Stimulated activated CD4-positive, alpha-beta T cell treated with anti-CD3 and anti-CD28 coated beads, Interleukin-4, amount 100 ng/mL, for 1 hour (primary cell): ENCODE results near the gene OR8B8.
"Not testable (repeated sequence)": the region's sequence is repeated elsewhere in the genome, so short reads cannot be mapped to it uniquely, and the experiment has no call there.

Source experiments
- DNase-seq: peaks from one replicate; pipeline ENCODE4 v3.0.0-alpha.2; 2020

The OR8B8 gene

GRCh38 chr11:124445646-124446150 is at the start of gene OR8B8:
Gene OR8B8, minus strand, starts transcription at chr11:124445696. Its CDS starts 4,611 bp downstream, at chr11:124441085.
- DNase-seq, result no peak

- no peak for DNase-seq
These were observed 47.6 kb upstream of the OR8B8 start for GRCh38 chr11:124493016-124493655.

GRCh38 chr11:124483422-124483821 is 37.9 kb upstream of the OR8B8 start:
- DNase-seq, result no peak

- DNase-seq, result no peak
These were observed 37.1 kb upstream of the OR8B8 start for GRCh38 chr11:124482362-124483147.

GRCh38 chr11:124481365-124482323 is 36.1 kb upstream of the OR8B8 start:
- DNase-seq, result no peak

GRCh38 chr11:124479561-124479960 is 34.1 kb upstream of the OR8B8 start:
- DNase-seq, result no peak

GRCh38 chr11:124475265-124475664 is 29.8 kb upstream of the OR8B8 start:
- no peak for DNase-seq

GRCh38 chr11:124474779-124475178 is 29.3 kb upstream of the OR8B8 start:
- DNase-seq, result no peak

GRCh38 chr11:124474079-124474478 is 28.6 kb upstream of the OR8B8 start:
- no peak for DNase-seq

- no peak for DNase-seq
These were observed 28.0 kb upstream of the OR8B8 start for GRCh38 chr11:124473476-124473875.

- DNase-seq, result no peak
These were observed 25.2 kb upstream of the OR8B8 start for GRCh38 chr11:124470561-124471227.

GRCh38 chr11:124467381-124467927 is 22.0 kb upstream of the OR8B8 start:
- no peak for DNase-seq

- no peak for DNase-seq
These were observed 19.9 kb upstream of the OR8B8 start for GRCh38 chr11:124465368-124465767.

GRCh38 chr11:124463990-124464389 is 18.5 kb upstream of the OR8B8 start:
- DNase-seq, result no peak

- no peak for DNase-seq
These were observed 17.8 kb upstream of the OR8B8 start for GRCh38 chr11:124463324-124463723.

GRCh38 chr11:124460459-124460858 is 15.0 kb upstream of the OR8B8 start:
- no peak for DNase-seq

- not testable (repeated sequence) for DNase-seq
These were observed 13.9 kb upstream of the OR8B8 start for GRCh38 chr11:124459379-124459778.

GRCh38 chr11:124454552-124454951 is 9.1 kb upstream of the OR8B8 start:
- DNase-seq, result no peak

GRCh38 chr11:124446916-124447315 is 1.4 kb upstream of the OR8B8 start:
- DNase-seq, result no peak

GRCh38 chr11:124442847-124443246 is 2.6 kb downstream of the OR8B8 start:
- no peak for DNase-seq

GRCh38 chr11:124442442-124442841 is 3.1 kb downstream of the OR8B8 start:
- no peak for DNase-seq

GRCh38 chr11:124441519-124441918 is 4.0 kb downstream of the OR8B8 start:
- DNase-seq, result no peak
